ENCODE results near the gene UBTD1. TPM values are rescaled to one million over a fixed set of nuclear protein-coding genes. Genes with fewer than 3 reads are reported as not detected.

UBTD1 gene
- total and polyA plus RNA-seq, 10 of the 15 experiments (the other 5 are each of a cell fraction or from before 2014, with no cell fraction given): 0.04 to 1.5 (median 1.2) TPM; not detected in 1

DNA sequence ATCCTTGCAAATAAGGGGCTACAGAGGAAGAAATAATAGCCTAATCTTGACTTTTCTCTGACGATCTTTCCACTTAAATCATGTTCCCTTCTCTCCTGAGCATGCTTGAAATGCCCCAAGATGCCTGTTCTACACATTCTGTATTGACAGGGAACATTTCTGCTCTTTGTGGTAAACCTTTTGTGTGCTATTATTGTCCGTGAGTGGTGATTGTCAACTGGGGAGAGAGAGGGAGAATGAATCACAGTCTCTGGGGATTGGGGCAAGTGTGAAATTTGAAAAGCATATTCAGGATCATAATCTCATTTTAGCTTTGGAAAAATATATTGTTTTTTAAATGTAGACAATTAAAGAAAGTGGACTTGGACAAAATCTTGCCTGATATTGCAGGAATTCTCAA lies 20.6 kb downstream of the UBTD1 start:
- DNase-seq (ENCODE audit: low read depth, low spot score) (no peak), ATAC-seq (no peak), FAIRE-seq (no peak)
- intact Hi-C loops (cut with micrococcal nuclease; ENCODE audit: unreplicated experiment): no loop called here
- no peak overlapping the region for H3K9ac ChIP-seq (ENCODE audit: control insufficient read depth, insufficient read depth, low read length)
- WGBS (ENCODE audit: insufficient coverage, insufficient replicate concordance, low lambda C conversion rate, missing lambda C conversion rate): 8% methylated on average over 2 of the region's 2 CpGs
- H4K20me1 ChIP-seq (ENCODE audit: control insufficient read depth, insufficient read depth): no peaks in the 10 kb centered on the region
- H3K27ac ChIP-seq (ENCODE audit: control insufficient read depth, insufficient read depth): no peak overlapping the region
- H3K9me3 ChIP-seq (replicated peaks; ENCODE audit: control insufficient read depth, insufficient read depth, low read length): no peaks in the 10 kb centered on the region
- TF ChIP-seq MEF2B (IDR thresholded peaks at IDR 0.05; ENCODE audit: partially characterized antibody, poor library complexity, severe bottlenecking): peak; percentile 20
- TF ChIP-seq CBFB (IDR thresholded peaks at IDR 0.05; ENCODE audit: low read depth): no peak
- no peaks in the 10 kb centered on the region for H3K36me3 ChIP-seq (ENCODE audit: control insufficient read depth in 2 of 2, insufficient read depth in 2 of 2, low read length in 1 of 2)
- no TSS peak for BruUV-seq (replicated peaks)
- ChIA-PET RAD21 (ENCODE audit: unreplicated experiment) (no interaction called here), POLR2A (no interaction called here), SMC1A (ENCODE audit: uncharacterized antibody, unreplicated experiment) (interaction anchor here (1.5 kb wide), 1 partner anchor 16 kb away, joined by 3 read pairs; no protein-coding TSS in a partner anchor), CTCF (interaction anchor here (0.7 to 1.3 kb wide), 2 partner anchors 49 to 147 kb away, joined by 3 read pairs; no protein-coding TSS in a partner anchor)
- H3K27me3 ChIP-seq (replicated peaks in 1 of 2; ENCODE audit: control insufficient read depth in 2 of 2, insufficient read depth in 2 of 2, low read length in 1 of 2): peaks cover 7 to 9% of the 10 kb centered on the region in 2 experiments
- H3K4me3 ChIP-seq: no peak overlapping the region
- no peaks in the 10 kb centered on the region for H3K4me1 ChIP-seq (ENCODE audit: control insufficient read depth, insufficient read depth, low read length)
- in situ Hi-C loops (cut with MboI): no loop called here
- no peaks in the 10 kb centered on the region for H3K79me2 ChIP-seq (ENCODE audit: control insufficient read depth, insufficient read depth, low read length)
- no peak overlapping the region for H2AFZ ChIP-seq (ENCODE audit: control insufficient read depth, low read depth, low read length)
- H3K4me2 ChIP-seq (ENCODE audit: control insufficient read depth, insufficient read depth): no peak overlapping the region

GRCh38 chr10:97520520-97520919 lies 21.8 kb downstream of the UBTD1 start:
- DNase-seq (ENCODE audit: low read depth, low spot score) (no peak), FAIRE-seq (no peak), ATAC-seq (no peak)
- H3K4me3 ChIP-seq: no peak overlapping the region
- no peaks in the 10 kb centered on the region for H3K79me2 ChIP-seq (ENCODE audit: control insufficient read depth, insufficient read depth, low read length)
- in situ Hi-C loops (cut with MboI): no loop called here
- no peaks in the 10 kb centered on the region for H3K36me3 ChIP-seq (ENCODE audit: control insufficient read depth in 2 of 2, insufficient read depth in 2 of 2, low read length in 1 of 2)
- ChIA-PET SMC1A (ENCODE audit: uncharacterized antibody, unreplicated experiment) (no interaction called here), CTCF (interaction anchor here (1.3 kb wide), 1 partner anchor 47 kb away, joined by 3 read pairs; no protein-coding TSS in a partner anchor), RAD21 (ENCODE audit: unreplicated experiment) (interaction anchor here (1.3 kb wide), 1 partner anchor 113 kb away, joined by 3 read pairs; no protein-coding TSS in a partner anchor), POLR2A (no interaction called here)
- BruUV-seq (replicated peaks): no TSS peak
- H3K9me3 ChIP-seq (replicated peaks; ENCODE audit: control insufficient read depth, insufficient read depth, low read length): no peaks in the 10 kb centered on the region
- no peak overlapping the region for H3K9ac ChIP-seq (ENCODE audit: control insufficient read depth, insufficient read depth, low read length)
- no peak overlapping the region for H3K27ac ChIP-seq (ENCODE audit: control insufficient read depth, insufficient read depth)
- no peak overlapping the region for H2AFZ ChIP-seq (ENCODE audit: control insufficient read depth, low read depth, low read length)
- no peak overlapping the region for H3K4me2 ChIP-seq (ENCODE audit: control insufficient read depth, insufficient read depth)
- intact Hi-C loops (cut with micrococcal nuclease; ENCODE audit: unreplicated experiment): no loop called here
- TF ChIP-seq ZZZ3 (IDR thresholded peaks at IDR 0.05; ENCODE audit: control insufficient read depth, insufficient read length, low read depth): no peak
- TF ChIP-seq RFX5 (IDR thresholded peaks at IDR 0.05; ENCODE audit: low read depth, low read length): no peak
- TF ChIP-seq GATAD2B (conservative IDR thresholded peaks at IDR 0.05; ENCODE audit: low read depth): no peak
- TF ChIP-seq HDAC6 (IDR thresholded peaks at IDR 0.05; ENCODE audit: unreplicated experiment): no peak
- no peak for TF ChIP-seq TBL1XR1 (IDR thresholded peaks at IDR 0.05; ENCODE audit: low read depth, low read length)
- TF ChIP-seq CHD4 (IDR thresholded peaks at IDR 0.05): no peak
- no peak for TF ChIP-seq RAD51 (IDR thresholded peaks at IDR 0.05)
- TF ChIP-seq RELA (IDR thresholded peaks at IDR 0.05; ENCODE audit: borderline replicate concordance, partially characterized antibody): no peak
- TF ChIP-seq EGR1 (IDR thresholded peaks at IDR 0.05; ENCODE audit: borderline replicate concordance in 1 of 2, low read depth in 2 of 2, low read length in 2 of 2): no peak
- H4K20me1 ChIP-seq (ENCODE audit: control insufficient read depth, insufficient read depth): no peaks in the 10 kb centered on the region
- H3K4me1 ChIP-seq (ENCODE audit: control insufficient read depth, insufficient read depth, low read length): no peaks in the 10 kb centered on the region
- 32% methylated on average over 4 of the region's 5 CpGs for WGBS (ENCODE audit: insufficient coverage, insufficient replicate concordance, low lambda C conversion rate, missing lambda C conversion rate)
- peaks cover 7 to 9% of the 10 kb centered on the region in 2 experiments for H3K27me3 ChIP-seq (replicated peaks in 1 of 2; ENCODE audit: control insufficient read depth in 2 of 2, insufficient read depth in 2 of 2, low read length in 1 of 2)

Data from GM12878 (cell line).